HG02852 (cell line): ENCODE measurements around the gene TMEM127.
"Not testable (repeated sequence)": the region's sequence is repeated elsewhere in the genome, so short reads cannot be mapped to it uniquely, and the experiment has no call there.

ENCODE experiments used
- ATAC-seq: cut with Tn5 transposase; IDR thresholded peaks from one replicate; pipeline ENCODE4 v1.9.1; 2021; ENCODE audit warnings: mild to moderate bottlenecking, moderate library complexity; ENCODE audit not compliant: unreplicated experiment

Gene TMEM127, protein sequence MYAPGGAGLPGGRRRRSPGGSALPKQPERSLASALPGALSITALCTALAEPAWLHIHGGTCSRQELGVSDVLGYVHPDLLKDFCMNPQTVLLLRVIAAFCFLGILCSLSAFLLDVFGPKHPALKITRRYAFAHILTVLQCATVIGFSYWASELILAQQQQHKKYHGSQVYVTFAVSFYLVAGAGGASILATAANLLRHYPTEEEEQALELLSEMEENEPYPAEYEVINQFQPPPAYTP

DNA sequence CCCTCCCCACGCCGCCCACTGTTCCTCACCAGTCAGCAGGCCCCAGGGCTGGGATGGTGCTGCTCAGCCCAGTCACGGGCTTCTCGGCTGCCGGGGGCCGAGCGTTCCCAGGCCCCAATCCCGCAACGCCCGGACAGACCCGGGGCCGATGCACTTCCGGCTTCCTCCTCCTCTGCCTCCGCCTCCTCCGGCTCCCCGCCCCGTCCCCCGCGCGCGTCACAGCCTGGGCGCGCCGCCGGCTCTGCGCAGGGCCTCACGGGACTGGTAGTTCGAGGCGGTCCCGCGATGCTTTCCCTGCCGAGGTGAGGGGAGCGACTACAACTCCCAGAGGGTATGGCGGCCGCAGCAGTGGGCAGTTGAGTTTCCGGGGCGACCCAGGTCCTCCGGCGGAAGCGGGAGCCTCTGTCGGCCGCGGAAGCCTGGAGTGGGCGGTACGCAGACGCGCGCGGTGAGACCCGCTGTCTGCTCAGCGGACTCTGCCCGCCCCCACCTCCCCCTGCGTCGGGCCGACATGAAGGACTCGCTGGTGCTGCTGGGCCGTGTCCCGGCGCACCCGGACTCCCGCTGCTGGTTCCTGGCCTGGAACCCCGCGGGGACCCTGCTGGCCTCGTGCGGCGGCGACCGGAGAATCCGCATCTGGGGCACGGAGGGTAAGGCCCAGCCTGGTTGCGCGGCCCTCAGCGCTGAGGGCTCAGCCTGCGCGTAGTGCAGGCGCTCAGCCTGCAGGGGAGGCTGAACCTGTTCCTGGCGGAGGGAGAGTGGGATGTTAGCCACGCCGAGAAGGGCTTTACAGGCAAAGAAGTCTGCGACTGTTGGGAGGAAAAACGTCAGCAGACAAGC lies at the start of gene TMEM127, which contains the start of gene CIAO1:
Gene TMEM127 (minus strand): TSS at position 158 of the 840 bp plus-strand sequence. CDS start 616 bp downstream, outside the sequence.
Gene CIAO1 (plus strand): TSS at position 386 of the 840 bp plus-strand sequence. CDS start 126 bp downstream, at position 512.
- ATAC-seq = peak; percentile 91

DNA sequence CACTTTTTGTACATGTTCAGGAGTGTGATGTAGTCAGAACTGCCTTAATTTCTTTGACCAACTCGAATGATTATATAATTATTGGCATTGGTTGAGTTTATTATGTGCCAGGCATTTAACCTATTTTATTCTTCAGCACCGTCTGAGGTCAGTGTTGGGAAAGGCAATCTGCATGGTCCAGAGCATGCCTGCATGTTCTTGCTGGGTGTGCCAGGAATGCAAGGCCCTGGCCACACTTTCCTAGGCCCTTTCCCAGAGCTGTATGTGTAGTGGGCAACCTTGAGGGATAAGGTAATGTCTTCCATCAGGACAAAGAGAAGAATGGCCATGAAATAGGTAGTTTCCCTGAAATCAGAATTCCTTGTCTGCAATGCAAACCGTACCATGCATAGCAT lies 49.2 kb upstream of the TMEM127 start:
- no peak for ATAC-seq

DNA sequence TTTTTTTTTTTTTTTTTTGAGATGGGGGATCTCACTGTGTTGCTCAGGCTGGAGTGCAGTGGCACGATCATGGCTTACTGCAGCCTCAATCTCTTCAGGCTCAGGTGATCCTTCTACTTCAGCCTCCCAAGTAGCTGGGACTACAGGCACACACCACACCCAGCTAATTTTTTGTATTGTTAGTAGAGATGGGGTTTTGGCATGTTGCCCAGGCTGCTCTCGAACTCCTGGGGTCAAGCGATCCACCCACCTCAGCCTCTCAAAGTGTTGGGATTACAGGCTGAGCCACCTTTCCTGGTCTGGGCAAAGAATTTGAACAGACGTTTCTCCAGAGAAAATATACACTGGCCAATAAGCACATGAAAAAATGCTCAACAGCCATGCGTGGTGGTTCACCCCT lies 42.5 kb upstream of the TMEM127 start:
- ATAC-seq = no peak

DNA sequence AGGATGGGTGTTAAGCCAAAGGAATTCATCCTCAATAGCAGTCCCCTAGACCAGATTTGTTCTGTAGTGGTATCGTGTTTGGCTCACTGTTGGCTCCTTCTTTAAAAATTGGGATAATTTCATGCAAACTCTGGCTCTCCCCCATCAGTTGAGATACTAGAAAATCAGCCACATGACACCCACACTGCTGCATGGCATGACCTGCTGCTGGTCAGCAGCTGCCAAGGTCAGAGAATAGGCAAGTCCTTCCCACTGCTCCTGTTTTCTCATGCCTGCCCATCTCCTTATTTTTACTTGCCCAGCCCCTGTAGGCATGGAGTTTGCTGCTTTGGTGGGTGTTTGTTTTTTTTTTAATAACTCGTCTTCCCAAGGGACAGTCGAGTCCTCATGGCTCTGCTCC lies 40.6 kb upstream of the TMEM127 start:
- ATAC-seq = no peak

DNA sequence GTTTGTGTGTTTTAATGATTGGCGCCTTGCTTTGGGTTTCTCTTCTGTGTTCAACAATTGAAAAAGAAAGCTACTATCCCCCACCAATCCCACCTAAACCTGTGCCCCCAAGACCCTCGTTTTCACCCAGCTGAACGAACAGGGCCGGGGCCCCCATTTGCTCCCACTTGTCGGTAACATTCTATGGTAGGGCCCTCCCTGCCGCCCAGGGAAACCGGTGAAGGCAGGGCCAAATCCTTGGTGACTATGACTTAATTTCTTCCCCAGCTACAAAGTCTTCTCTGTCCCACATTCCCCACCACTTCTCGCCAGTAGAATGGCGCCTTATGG lies 40.1 kb upstream of the TMEM127 start:
- no peak for ATAC-seq

DNA sequence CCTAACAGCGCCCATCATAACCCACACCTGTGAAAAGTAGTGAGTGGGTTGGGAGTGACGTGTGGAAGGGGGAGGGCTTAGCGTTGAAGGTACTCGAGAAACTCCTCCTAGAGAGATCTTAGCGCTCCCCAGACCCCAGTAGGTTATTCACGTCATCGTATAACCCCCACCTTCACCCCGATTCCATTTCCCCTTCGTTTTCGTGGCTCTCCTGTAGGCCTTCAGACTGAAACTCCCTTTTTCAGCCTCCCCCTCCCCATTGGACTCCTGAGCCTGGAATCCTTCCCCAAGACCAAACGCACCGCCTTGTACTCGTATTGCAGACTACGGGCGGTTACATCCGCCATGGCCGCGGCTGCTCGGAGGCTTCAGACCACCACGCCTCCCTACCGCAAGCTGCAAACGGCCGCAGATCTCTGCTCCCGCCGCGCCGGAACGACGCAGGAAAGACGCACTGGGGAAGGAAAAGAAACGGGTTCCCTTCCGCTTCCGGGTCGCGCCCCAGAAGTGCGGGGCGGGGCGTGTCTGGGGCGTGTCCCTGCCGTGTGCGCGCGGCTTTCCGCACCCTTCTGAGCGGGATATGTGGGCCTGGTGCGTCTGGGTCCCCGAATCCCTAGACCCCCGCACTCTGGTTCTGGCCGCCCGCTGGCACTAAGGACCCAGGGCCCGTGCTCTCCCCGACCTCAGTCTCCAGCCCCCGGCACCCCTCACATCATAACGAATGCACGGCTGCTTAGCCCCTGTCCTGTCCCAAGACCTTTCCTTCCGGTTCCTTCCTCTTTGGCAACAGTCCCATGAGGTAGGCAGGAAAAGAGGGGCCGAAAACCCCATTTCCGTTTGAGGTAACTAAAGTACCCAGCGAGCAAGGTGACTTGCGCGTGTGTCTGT lies 39.5 kb upstream of the TMEM127 start, which contains the start of gene SNRNP200:
Gene SNRNP200 (minus strand): TSS at position 456 of the 888 bp plus-strand sequence. CDS start 109 bp downstream, at position 347.
- peak; percentile 92 for ATAC-seq

DNA sequence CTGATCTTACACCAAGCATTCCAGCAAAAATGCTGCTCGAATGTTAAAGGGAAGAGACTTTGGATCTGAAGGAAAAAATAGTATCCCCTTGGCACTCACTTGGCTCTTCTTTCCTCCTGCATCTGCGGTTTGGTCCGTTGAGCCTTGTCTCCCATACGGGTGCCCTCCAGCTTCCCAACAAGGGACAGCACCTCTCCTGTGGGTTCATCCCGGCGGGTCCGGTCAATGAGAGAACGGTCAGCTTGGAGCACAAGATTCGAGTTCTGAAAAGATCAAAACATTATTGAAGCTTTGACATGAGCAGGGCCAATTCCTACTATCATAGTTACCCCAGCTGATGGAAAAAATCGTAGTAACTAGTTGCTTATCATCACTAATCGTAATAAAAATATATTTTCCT lies 38.8 kb upstream of the TMEM127 start:
- ATAC-seq = no peak

DNA sequence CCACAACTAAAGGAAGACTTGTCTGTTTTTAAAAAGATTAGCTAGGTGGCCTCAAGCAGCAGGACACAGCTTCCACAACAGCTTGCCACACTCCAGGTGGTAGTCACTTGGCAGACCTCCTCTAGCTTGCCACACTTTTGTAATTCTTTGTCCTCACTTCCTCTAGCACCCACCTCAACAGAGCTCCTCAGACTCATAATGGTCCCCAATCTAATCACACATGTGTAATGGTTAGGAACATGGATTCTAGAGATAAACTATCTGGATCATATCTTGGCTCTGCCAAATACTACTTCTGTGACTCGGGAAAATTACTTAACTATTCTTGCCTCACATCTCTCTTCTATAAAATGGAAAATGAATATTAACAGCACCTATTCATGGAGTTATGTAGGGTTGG lies 36.1 kb upstream of the TMEM127 start:
- ATAC-seq = no peak

DNA sequence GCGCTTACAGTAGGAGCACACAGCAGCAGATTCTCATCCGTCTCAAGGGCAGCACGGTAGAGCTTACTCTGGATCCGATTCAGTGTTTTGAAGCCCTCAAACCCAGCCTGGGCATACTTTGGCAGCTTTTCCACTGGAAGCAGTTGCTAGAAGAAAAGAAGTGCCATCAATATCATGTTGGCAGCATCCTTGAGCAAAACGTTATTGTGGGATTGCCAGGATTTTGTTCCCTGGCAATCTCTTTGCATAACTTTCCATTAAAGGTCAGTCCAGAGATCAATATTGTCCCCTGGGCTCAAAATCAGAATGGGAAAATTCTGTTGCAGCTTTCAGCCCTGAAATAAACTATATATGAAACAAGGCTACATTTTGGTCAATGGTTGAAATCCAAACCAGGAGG lies 31.1 kb upstream of the TMEM127 start:
- ATAC-seq = no peak

DNA sequence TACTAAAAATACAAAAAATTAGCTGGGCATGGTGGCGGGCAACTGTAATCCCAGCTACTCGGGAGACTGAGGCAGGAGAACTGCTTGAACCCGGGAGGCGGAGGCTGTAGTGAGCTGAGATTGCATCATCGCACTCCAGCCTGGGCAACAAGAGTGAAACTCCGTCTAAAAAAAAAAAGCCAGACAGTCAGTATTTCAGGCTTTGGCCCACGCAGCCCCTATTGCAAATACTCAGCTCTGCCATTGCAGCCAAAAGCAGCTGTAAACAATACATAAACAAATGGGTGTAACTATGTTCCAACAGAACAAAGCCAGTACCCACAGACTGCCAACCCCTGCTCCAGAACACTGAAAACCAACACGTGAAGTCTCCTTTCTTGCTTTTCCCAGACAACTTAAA lies 28.5 kb upstream of the TMEM127 start:
- not testable (repeated sequence) for ATAC-seq

DNA sequence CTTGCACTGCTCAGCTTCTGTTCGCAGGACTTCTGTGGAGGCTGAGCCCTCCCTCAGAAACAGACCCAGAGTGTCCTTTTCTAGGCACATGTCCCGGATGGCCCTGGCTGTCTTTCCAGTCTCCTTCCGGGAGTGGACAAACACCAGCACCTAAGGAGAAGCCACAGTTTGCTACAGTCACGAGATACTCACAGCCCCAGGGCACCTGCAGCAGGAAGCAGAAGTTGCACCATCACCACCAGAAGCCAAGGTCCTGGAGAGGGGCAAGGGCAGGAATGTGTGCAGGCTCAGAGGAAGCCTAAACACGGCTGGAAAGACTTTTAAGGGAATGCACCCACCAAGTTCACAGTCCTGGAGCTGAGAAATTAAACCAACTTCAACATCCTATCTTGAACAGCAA lies 26.0 kb upstream of the TMEM127 start:
- ATAC-seq = no peak

DNA sequence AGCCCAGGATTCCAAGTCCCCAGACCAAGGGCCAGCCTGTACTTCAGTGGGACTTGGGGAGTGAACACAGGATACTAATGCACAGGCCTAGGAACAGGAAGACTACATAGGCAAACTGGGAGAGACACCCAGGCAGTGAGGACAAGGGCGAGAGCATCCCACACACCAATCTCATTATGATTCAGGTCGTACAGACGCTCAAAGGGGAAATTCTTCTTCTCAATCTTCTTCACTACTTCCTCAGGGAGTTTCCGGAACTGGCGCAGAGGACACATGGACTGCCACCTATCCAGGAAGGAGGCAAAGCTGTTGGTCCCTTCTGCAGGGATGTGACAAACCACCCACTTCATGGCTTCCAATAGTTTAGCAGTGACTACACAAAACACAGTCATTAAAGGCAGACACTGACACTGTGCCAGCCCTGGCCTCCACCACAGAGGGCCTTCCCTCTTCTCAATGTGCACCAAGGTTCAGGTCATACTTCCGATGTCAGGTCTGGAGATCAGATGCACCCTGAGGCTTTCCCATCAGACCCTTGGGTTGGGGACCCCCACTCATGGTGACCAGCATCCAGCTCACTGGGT lies 21.6 kb upstream of the TMEM127 start:
- ATAC-seq = no peak

DNA sequence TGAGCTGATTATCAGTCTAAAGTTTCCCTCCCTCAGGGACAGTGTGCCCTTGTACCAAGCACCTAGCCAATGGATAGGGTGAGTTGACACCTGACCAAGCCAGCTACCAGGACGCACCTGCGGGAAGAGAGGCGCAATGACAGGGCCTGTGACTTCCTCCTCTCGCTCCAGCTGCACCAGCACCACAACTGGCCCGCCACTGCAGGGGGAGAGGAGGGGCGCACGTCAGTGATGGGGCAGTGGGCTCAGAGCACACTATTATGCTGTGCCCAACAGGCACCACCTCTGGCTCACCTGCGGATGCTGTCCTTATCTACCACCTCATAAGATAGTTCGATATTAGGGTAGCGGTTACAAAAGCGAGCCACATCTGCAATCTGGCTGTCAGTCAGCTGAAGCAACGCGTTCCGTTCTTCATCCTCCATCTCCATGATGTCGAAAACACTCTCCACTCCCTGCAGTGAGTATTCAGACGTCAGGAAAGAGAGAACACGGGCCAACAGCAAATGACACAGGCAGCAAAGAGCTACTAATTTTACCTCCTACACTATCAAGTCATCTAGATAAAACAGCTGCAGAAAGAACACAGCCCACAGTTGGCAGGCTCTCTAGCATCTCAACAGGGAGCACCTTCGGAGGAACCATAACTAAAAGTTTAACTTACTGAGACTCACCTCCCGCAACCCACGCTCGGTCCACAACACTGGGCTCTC lies 11.1 kb upstream of the TMEM127 start:
- no peak for ATAC-seq

DNA sequence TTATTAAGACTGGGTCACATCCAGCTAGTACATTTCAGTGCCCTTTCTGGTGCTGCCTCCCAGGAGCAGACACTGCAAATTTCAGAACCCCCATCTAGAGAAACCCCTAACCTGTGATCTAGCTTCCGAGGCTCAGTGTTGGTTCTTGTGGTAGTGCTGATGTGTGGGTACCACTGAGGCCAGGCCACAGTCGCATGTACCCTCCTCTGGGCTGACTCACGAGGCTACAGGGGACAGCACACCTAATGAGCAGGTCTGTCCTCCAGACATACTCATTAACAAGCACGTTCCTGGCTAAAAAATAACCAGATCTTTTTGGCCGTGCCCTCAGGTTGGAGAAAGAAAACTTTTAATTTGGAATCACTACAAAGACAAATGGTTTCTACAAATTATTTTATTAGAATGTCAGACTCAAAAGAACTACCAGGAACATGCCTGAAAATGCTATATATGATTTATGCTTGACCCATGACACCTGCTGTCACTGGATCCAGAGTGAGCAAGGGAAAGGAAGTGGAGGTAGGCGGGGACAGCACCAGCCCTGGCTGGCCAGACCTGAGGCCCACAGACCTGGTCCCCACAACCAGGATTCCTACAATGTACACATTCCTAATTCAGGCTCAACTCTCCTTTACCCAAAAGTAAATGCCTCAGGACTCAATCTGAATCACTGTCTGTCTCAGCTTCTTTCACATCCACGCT lies 8.7 kb upstream of the TMEM127 start:
- ATAC-seq = no peak

DNA sequence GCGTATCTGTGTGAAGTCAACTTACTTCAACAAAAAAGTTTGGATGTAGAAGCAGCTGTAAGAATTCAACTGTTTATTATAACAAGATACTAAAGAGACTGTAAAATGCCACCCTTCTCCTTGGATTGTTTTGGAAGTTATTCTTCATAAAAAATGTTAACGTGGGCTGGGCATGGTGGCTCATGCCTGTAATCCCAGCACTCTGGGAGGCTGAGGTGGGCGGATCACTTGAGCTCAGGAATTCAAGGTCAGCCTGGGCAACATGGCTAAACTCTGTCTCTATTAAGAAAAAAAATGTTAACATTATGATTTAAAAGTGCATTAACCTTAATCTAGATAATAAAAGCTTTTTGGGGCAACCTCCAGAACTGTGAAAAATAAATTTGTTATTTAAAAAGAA lies 8.0 kb upstream of the TMEM127 start:
- ATAC-seq = no peak

DNA sequence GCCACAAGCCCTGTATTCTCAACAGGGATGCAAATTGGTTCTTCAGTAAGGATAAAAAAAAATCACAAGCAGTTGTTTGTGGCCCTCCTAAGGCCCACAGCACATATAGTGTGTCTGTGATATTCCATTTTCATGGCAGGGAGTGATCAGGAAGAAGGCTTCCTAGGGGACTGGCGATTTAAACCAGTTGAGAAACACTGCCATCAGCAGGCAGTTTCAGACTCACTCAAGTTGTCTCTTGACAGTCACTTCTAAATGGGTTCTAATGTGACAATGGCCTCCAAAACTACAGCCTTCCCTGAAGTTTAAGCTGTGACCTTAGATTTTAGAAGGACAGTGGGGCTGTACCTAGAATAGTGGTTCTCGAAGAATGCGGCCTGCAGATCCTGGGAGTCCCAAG lies 6.2 kb upstream of the TMEM127 start:
- no peak for ATAC-seq

DNA sequence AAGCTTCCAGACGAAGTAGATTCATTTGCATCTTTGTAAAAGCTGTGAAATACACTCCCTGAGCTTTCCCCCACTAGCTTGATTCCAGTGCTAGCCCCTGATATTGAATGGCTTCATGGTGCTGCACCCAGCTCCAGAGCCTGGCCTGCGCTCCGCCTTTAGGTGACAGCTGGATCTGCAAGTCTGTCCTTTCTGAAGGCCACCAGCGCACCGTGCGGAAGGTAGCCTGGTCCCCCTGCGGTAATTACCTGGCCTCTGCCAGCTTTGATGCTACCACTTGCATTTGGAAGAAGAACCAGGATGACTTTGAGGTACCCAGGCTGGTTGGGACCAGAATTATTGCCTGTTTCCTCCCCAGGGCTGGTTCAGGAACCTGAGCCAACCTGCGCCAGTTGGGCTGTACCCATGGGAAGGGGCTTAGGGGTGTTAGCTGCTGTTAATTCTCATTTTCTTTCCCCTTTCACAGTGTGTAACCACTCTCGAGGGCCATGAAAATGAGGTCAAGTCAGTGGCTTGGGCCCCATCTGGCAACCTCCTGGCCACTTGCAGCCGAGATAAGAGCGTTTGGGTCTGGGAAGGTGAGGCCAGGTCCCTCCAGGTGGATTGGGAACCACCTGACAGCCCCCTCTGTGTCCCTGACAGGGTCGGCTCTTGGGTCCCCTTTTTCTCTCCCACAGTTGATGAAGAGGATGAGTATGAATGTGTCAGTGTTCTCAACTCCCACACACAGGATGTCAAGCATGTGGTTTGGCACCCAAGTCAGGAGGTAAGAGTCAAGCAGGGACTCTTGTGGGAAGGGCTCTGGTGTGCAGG lies 1.6 kb upstream of the TMEM127 start:
- ATAC-seq = no peak

DNA sequence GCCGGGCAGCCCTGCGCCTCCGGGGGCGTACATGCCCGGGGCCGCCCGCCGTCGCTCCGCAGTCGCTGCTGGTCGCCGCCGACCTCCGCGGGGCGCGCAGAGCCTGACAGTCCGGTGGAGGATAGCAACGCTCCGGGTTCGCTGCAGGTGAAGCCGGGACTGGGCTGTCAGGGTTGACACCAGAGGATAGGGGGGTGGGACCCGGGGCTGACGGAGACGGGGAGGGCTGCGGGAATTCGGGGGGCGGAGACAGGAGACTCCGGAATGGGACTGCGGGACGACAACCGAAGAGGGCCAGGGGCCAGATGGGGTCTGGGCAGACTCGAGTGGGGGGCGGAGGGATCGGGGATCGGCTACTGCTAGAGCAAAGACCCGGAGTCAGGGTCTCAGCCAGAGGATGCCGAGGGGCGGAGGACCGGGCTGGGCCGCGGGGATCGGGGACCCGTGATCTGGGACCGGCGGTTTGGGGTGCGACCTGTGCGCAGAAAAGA lies 403 bp downstream of the TMEM127 start:
- peak; percentile 29 for ATAC-seq
